Measurements from ENCODE around the gene VIM. TPM values are rescaled to one million over a fixed set of nuclear protein-coding genes. Genes with fewer than 3 reads are reported as not detected.
"Not testable (repeated sequence)": the region's sequence is repeated elsewhere in the genome, so short reads cannot be mapped to it uniquely, and the experiment has no call there.

The VIM gene
- total RNA-seq, 1 donor from 2014 or later: 1,812 TPM

DNA sequence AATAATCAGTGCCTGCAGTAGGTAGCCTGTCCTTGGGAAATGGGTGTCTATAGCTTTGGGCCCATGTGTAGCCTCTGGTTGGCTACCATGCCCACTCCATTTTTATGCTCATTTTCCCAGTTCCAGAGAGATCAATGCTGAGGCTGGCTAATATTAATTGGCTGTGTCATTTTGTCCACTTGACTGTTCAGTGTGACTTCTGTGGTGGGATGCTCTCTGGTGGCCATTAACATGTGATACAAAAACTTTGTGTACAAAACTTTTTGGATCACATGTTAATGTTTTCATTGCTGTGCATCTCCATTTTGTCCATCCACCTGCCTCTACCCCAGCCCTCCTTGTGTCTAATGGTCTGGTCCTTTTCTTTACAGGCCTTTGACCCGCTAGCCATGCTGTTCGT lies 22.7 kb downstream of the VIM start:
- intact Hi-C loops (cut with micrococcal nuclease): no loop called here

DNA sequence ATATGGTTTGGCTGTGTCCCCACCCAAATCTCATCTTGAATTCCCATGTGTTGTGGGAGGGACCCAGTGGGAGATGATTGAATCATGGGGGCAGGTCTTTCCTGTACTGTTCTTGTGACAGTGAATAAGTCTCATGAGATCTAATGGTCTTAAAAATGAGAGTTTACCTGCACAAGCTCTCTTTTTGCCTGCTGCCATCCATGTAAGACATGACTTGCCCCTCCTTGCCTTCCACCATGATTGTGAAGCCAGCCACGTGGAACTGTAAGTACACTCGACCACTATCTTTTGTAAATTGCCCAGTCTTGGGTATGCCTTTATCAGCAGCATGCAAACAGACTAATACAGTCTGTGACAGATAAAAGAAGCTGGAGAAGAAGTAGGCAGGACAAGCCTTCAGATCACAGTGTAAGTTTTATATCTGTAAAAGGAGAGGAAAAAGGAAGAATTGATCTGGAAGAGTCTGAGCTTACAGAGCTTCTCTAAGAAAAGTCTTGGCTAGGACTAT lies 26.6 kb downstream of the VIM start:
- intact Hi-C loops (cut with micrococcal nuclease): not testable (repeated sequence)

DNA sequence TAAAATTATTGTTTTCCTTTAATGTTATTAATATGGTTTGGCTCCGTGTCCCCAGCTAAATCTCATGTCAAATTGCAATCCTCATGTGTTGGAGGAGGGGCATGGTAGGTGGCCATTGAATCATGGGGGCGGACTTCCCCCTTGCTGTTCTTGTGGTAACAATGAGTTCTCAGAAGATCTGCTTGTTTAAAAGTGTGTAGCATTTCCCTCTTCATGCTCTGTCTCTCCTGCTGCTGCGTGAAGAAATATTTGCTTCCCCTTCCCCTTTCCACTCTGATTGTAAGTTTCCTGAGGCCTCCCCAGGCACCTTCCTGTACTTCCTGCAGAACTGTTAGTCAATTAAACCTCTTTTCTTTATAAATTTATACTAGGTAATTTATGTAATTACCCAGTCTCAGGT lies 27.5 kb downstream of the VIM start:
- intact Hi-C loops (cut with micrococcal nuclease): no loop called here

DNA sequence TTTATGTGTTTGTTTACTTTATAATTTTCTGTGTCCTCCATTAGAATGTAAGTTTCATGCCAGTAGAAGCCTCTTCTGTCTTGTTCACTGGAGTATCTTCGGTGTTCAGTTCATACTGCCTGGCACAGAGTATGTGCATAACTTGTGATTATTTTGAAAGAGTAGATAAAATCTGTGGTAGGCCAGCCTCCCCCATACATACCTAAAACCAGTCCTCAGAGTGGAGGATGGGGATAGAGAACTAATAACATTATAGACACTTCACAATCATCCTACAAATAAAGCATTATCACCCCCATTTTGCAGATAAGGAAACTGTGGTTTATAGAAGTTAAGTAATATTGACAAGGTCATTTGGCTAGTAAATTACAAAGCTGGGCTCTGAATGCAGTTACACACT lies 28.0 kb downstream of the VIM start:
- intact Hi-C loops (cut with micrococcal nuclease): no loop called here

DNA sequence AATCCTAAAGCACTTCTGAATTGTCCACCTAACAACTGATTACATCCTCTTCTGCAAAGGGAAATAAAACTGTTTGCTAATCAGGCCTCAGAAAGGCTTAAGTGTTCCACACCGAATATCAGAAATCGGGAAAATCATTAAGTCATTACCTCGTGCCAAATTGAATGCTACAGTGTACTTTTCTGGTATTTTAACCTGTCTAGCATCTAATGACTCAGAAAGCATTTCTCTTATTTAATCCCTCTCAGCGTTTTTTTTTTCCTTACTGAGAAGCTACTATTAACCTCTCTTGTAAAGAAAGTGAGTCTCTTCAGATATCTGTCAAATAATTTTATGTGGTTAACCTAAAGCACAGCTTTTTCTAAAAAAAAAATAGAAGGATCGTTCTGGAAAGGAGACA lies 28.6 kb downstream of the VIM start:
- intact Hi-C loops (cut with micrococcal nuclease): loop anchor here (1.0 kb wide), 2 partner anchors 413 to 428 kb away; no protein-coding TSS in a partner anchor

DNA sequence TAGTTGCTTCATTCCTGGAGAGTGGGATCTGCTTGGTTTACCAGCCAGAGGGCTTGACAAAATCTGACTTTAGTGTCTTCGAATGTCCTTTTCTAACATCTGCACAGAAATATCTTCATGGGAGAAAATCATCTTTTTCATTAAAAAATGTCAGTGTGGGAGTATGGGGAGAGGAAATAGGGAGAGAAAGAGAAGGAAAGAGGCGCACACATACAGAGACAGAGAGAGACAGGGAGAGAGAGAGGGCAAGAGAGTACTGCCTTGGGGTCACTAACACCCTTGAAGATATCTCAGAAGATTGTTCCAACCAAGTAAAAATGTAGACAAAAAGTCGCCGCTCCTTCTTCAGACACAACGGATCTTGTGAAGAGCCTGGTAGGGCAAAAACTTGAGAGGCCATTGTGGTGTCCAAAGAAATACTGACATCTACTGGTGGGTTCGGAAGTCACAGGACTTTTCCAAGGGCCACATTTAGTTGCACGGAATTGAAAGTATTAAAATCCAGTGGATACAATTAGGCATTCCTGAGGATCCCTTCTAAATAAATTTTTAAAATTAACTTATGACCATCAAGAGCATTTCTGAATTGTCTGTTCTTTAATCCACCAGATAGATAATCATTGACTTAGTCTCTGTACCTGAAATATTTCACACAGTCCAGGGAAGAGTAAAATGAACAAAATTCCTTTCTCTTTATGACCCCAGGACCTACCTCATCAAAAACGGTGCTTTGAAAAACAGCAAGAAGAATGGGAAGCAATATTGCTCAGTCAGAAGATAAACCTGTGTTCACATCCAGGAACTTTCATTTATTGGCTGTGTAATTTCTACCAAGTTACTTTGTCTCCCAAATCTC lies 29.7 kb downstream of the VIM start:
- intact Hi-C loops (cut with micrococcal nuclease): loop anchor here (1.0 kb wide), 2 partner anchors 414 to 429 kb away; no protein-coding TSS in a partner anchor

DNA sequence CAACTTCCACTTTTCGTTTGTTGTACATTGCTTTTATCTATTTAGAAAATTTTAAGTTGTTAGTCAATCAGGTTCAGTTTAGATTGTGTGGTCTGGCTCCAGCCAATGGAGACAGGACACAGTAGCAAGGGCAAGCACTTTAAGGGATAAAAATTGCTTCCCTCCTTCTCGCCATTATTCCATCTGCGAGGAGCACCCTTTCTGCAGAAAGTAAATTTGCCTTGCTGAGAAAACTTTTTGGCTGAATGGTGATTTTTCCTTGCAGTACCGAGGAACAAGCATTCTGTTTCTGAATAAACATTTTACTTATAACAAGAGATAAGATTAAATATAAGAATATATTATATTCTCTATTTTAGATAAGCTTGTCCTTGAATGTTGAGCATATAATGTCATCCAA lies 34.5 kb downstream of the VIM start:
- intact Hi-C loops (cut with micrococcal nuclease): no loop called here

DNA sequence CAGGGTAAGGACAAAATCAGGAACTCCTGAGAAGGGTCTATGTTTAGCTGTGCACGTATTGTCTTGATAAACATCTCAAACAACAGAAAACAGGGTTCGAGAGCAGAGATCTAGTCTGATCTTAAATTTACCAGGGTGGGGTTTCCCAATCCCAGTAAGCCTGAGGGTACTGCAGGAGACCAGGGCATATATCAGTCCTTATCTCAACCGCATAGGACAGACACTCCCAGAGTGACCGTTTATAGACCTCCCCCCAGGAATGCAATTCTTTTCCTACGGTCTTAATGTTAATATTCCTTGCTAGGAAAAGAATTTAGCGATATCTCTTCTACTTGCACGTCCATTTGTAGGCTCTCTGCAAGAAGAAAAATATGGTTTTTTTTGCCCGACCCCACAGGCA lies 35.5 kb downstream of the VIM start:
- intact Hi-C loops (cut with micrococcal nuclease): no loop called here

DNA sequence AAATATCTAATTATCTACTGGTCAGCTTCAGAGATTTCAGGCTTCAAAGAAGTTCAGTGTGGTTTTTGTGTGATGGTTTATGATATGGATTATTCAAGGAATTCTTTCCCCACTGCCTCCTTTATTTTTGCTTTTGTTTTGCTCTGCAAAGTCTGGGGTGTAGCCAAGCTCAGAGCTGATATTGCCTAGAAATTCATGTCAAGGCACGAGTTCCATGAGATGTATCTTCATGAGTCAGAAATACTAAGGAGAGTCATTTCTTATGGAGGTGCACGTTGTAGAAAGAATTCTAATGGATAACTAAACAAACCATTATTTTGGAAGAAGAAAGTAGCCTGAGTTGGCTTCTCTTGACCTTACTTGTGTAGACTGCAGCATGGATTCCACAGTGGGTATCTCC lies 37.4 kb downstream of the VIM start:
- intact Hi-C loops (cut with micrococcal nuclease): no loop called here

DNA sequence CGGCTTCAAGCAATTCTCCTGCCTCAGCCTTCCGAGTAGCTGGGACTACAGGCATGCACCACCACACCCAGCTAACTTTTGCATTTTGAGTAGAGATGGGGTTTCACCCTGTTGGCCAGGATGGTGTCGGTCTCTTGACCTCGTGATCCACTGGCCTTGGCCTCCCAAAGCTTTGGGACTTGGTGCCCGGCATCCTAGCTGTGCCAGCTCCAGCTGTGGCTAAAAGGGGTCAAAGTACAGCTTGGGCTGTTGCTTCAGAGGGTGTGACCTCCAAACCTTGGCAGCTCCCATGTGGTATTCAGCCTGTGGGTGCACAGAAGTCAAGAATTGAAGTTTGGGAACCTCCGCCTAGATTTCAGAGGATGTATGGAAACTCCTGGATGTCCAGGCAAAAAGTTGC lies 38.5 kb downstream of the VIM start:
- intact Hi-C loops (cut with micrococcal nuclease): not testable (repeated sequence)

DNA sequence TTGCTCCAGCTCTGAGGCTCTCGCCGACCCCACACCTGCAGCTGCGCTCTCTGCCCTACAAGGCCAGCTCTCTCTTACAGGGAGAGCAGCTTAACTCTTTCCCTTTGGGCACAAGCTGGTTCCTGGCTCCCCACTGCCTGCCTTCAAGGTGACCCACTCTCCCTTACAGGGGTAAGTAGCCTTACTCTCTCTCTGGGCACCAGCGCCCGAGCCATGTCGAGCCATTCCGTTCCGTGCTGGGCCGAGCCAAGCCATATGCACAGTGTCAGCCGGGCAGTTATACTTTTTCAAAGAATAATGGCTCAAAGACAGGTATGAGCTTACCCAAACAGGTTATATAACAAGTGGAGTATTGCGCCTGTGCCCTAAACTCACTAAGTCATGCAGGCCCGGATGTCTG lies 44.6 kb downstream of the VIM start:
- intact Hi-C loops (cut with micrococcal nuclease): no loop called here

DNA sequence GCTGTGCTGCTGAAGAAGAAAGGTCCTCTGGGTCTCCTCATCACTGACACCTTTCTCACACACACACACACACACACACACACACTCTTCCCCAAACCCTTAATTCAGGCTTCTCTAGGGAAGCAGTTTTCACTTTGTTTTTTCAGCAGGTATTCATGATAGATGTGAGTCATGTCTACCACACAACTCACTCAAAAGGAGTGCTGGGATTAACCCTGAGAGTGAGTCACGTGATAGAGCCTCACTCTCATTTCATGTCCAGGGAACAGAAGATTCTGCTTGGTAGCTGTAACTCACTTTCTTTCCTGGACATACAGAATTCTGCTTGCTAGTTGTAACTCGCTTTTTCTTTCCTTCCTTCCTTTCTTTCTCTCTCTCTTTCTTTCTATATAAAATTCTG lies 45.4 kb downstream of the VIM start:
- intact Hi-C loops (cut with micrococcal nuclease): no loop called here

DNA sequence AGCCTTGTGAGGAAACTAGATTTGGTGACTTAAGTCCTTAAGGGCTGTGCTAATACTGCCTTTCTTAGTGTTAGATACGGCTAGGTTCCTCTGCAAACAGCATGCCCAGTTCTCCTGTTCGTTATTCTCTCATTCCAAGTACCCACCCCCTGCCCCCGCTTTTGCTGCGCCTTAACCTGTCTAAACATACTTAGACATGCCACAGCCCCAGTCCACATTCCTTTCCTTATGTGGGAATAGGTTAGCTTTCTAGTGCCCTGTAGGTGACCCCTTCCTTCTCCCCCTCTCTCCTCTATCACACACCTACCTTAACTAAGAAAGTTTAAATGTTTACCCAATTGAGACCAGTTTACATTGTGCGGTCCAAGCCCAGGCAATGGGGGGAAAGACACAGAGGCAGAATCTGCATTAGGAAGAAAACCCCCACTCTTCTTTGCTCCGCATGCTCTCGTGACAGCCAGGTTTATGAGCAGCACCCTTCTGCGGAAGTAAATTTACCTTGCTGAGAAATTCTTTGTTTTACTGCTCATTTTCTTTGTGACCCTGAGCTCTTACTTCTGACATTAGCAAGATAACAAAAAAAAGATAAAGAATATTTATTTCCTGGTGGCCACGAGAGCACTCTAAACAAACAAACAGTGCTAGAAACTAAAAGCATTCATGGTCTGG lies 48.8 kb downstream of the VIM start:
- intact Hi-C loops (cut with micrococcal nuclease): no loop called here

DNA sequence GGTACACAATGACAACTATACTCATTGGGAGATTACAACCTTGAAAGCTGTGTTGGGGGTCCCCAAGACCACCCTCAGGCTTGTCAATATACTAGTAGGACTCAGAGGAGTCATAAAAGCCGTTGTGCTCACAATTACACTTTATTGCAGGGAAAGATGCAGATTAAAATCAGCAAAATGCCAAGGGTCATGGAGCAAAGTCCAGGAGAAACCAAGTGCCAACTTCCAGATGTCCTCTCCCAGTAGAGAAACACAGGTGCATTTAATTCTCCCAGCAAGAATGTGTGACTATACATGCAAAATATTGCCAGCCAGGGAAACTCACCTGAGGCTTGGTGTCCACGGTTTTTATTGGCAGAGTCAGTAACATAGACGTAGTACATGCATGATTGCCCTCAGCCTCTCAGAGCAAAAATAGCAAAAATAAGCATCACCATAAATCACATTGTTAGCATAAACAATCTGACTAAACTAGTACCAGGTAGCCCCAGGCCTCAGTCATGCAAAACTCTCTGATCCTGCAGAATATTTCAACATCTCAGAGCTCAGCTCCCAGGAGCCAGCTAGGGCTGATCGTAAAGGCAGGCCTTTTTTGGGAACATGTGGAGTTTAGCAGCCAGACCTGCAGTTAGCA lies 50.7 kb downstream of the VIM start:
- intact Hi-C loops (cut with micrococcal nuclease): no loop called here

DNA sequence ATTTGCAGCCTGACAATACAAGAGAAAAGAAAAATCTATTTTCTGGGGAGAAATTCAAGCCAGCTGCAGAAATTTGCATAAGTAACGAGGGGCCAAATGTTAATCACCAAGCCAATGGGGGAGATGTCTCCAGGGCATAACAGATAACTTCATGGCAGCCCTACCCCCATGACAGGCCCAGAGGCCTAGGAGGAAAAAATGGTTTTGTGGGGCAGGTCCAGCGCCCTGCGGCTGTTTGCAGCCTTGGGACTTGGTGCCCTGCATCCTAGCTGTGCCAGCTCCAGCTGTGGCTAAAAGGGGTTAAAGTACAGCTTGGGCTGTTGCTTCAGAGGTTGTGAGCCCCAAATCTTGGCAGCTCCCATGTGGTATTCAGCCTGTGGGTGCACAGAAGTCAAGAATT lies 54.3 kb downstream of the VIM start:
- intact Hi-C loops (cut with micrococcal nuclease): no loop called here

DNA sequence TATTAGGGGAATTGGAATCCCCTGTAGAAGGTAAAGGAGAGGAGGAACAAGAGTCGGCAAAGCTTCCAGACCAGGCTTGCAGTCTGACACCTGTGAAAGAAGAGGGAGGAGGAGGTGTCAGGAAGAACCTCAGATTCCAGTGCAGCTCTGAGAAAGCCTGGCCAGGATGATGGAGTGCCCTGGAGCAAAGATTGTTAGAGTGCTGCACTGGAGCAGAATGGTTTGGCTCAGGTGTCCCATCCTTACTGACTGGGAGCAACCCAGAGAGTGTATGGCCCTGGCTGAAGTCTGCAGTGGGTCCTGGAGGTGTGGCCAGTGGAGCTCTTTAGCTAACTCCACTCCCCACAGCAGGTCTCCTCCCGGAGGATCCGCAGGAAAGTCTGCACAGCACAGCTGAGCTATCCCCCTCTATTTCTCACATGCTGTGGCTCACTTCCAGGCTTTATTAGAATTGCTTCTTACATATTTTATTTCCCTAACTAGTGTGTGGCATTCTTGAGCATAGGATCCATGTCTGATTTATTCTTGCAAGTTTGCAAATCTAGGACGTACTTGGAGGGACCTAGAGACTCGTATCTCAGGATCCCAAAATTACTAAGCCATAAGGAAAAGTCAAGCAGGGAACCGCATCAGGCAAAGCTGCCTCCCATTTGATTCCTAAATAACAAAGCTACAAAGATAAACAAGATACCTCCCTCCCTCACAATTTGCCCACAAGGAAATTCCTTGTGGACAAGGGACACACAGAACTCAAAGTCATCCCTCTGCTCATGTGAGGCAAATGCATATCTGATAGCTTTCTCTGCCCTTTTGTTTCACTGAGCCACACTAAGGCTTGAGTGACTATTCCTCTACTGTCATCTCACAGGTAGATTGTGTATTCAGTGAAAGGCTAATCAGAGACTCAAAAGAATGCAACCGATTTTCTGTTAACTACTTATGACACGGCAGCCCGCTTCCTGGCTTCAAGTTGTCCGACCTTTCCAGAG lies 58.8 kb downstream of the VIM start:
- intact Hi-C loops (cut with micrococcal nuclease): no loop called here

Other genes with a start within 250 kb of the VIM start
- 0.55 and 0.89 TPM in 2 replicates for gene CUBN, start 98.4 kb upstream of the VIM start, total RNA-seq
- gene TRDMT1, start 26.6 kb upstream of the VIM start, total RNA-seq: 9.8 and 10.5 TPM in 2 replicates
- gene ST8SIA6, start 226.4 kb downstream of the VIM start, total RNA-seq: 0.27 and 0.32 TPM in 2 replicates

Measured in T-helper 2 cell treated with Interferon-gamma antibody and Interleukin-4, amounts not matched to agents 100 ng/mL and 5 ng/mL, for 36 hours (primary cell).